Neutrophil (primary cell): Measurements from ENCODE around the gene RILP.

Source experiments
- H3K27ac ChIP-seq: fragments of 200-600 bp; sonication (generic); 2 replicates; pipeline ENCODE4 v1.5.1; 2016; ENCODE audit warnings: mild to moderate bottlenecking, moderate library complexity
- H3K27me3 ChIP-seq: fragments of 200-600 bp; sonication (generic); 2 replicates; pipeline ENCODE4 v1.6.0; 2016; ENCODE audit warnings: mild to moderate bottlenecking
- H3K36me3 ChIP-seq: fragments of 200-600 bp; sonication (generic); 2 replicates; pipeline ENCODE4 v1.5.1; 2017
- H3K4me1 ChIP-seq, 2 experiments: fragments of 200-600 bp in 1 of 2; sonication (generic) in 1 of 2; 1 replicate in 1 of 2; 2 replicates in 1 of 2; pipeline versions ENCODE4 v1.5.1 to v1.6.1; 2013 to 2016; ENCODE audit warnings: low read depth in 1 of 2, low read length in 1 of 2, mild to moderate bottlenecking in 1 of 2, moderate library complexity in 1 of 2; ENCODE audit not compliant: control insufficient read depth in 1 of 2, insufficient read depth in 1 of 2
- H3K4me3 ChIP-seq, 2 experiments: fragments of 200-600 bp in 1 of 2; sonication (generic) in 1 of 2; 1 replicate in 1 of 2; 2 replicates in 1 of 2; pipeline ENCODE4 v1.5.1; 2013 to 2016; ENCODE audit warnings: low read depth in 1 of 2, low read length in 1 of 2, mild to moderate bottlenecking in 1 of 2, moderate library complexity in 1 of 2
- H3K9me3 ChIP-seq: fragments of 200-600 bp; sonication (generic); 2 replicates; pipeline ENCODE4 v1.5.1; 2016
- CTCF ChIP-seq: fragments of 200-600 bp; sonication (generic); IDR thresholded peaks from 2 replicates; pipeline ENCODE4 v1.5.1; 2016; ENCODE audit warnings: antibody characterized with exemption

The RILP gene

GRCh38 chr17:1635675-1636465, 13.8 kb downstream of the RILP start:
- no peaks in the 10 kb centered on the region for H3K9me3 ChIP-seq
- peaks cover 13% of the 10 kb centered on the region for H3K27me3 ChIP-seq
- no peak overlapping the region for H3K27ac ChIP-seq
- H3K4me1 ChIP-seq, result peaks cover 3 to 4% of the 10 kb centered on the region in 2 experiments
- no peak overlapping the region for H3K4me3 ChIP-seq
- TF ChIP-seq CTCF, result no peak
- H3K36me3 ChIP-seq, result peaks cover 15% of the 10 kb centered on the region

GRCh38 chr17:1634841-1635650, 14.6 kb downstream of the RILP start:
- Histone ChIP-seq H3K36me3 (peaks cover 15% of the 10 kb centered on the region), H3K4me3 (no peak overlapping the region), H3K27ac (no peak overlapping the region), H3K9me3 (no peaks in the 10 kb centered on the region), H3K27me3 (peaks cover 21% of the 10 kb centered on the region), H3K4me1 (peaks cover 3 to 9% of the 10 kb centered on the region in 2 experiments)
- no peak for TF ChIP-seq CTCF

- H3K36me3 ChIP-seq, result peaks cover 15% of the 10 kb centered on the region
- H3K27ac ChIP-seq, result peak overlapping the region; percentile 38
- H3K4me1 ChIP-seq, result peaks cover 27 to 29% of the 10 kb centered on the region in 2 experiments
- no peak for TF ChIP-seq CTCF
- peaks cover 22% of the 10 kb centered on the region for H3K27me3 ChIP-seq
- H3K9me3 ChIP-seq, result no peaks in the 10 kb centered on the region
- no peak overlapping the region for H3K4me3 ChIP-seq
Measured at GRCh38 chr17:1630662-1631061, 19.0 kb downstream of the RILP start.

- peaks cover 17% of the 10 kb centered on the region for H3K36me3 ChIP-seq
- no peaks in the 10 kb centered on the region for H3K9me3 ChIP-seq
- peaks cover 22% of the 10 kb centered on the region for H3K27me3 ChIP-seq
- H3K4me1 ChIP-seq, result peaks cover 36 to 39% of the 10 kb centered on the region in 2 experiments
- peak overlapping the region; percentile 100 for H3K27ac ChIP-seq
- peak overlapping the region; percentile 97 to 99 for H3K4me3 ChIP-seq
- TF ChIP-seq CTCF, result peak; percentile 91
Measured at GRCh38 chr17:1629504-1630310, 20.0 kb downstream of the RILP start.

GRCh38 chr17:1628856-1629503, 20.7 kb downstream of the RILP start:
- Histone ChIP-seq H3K27ac (peak overlapping the region; percentile 100), H3K27me3 (peaks cover 22% of the 10 kb centered on the region), H3K4me3 (peak overlapping the region; percentile 97 to 99), H3K36me3 (peaks cover 25% of the 10 kb centered on the region), H3K4me1 (peaks cover 38 to 45% of the 10 kb centered on the region in 2 experiments), H3K9me3 (no peaks in the 10 kb centered on the region)
- TF ChIP-seq CTCF, result peak; percentile 68
